ENCODE data around the gene RPL37. TPM values are rescaled to one million over a fixed set of nuclear protein-coding genes. Genes with fewer than 3 reads are reported as not detected.
"Not testable (repeated sequence)": the region's sequence is repeated elsewhere in the genome, so short reads cannot be mapped to it uniquely, and the experiment has no call there.

RPL37 gene
- total RNA-seq, 1 donor from 2014 or later: 1,223 TPM

GRCh38 chr5:40798012-40798800, 36.8 kb downstream of the RPL37 start, which contains the start of gene PRKAA1:
Gene PRKAA1 (minus strand): TSS chr5:40798374. CDS start chr5:40798189, 185 bp downstream.
- DNase-seq (ENCODE audit: extremely low spot score, unreplicated experiment): peak; percentile 97
- Mint-ChIP-seq H3K4me3 (ENCODE audit: unreplicated experiment) (peak within 1 kb of the TSS; percentile 87), H3K4me1 (ENCODE audit: unreplicated experiment) (peaks cover 41% of the 10 kb centered on the region), H3K27ac (ENCODE audit: unreplicated experiment) (peak within 1 kb of the TSS; percentile 94), H3K36me3 (ENCODE audit: unreplicated experiment) (peaks cover 2% of the 10 kb centered on the region), H3K27me3 (ENCODE audit: unreplicated experiment) (no peaks in the 10 kb centered on the region), H3K9me3 (ENCODE audit: unreplicated experiment) (no peaks in the 10 kb centered on the region)
- peak; percentile 84 for TF ChIP-seq CTCF (IDR thresholded peaks at IDR 0.05)

- peak; percentile 88 for DNase-seq (ENCODE audit: extremely low spot score, unreplicated experiment)
- Mint-ChIP-seq H3K36me3 (ENCODE audit: unreplicated experiment) (peaks cover 2% of the 10 kb centered on the region), H3K27ac (ENCODE audit: unreplicated experiment) (peak overlapping the region; percentile 94), H3K9me3 (ENCODE audit: unreplicated experiment) (no peaks in the 10 kb centered on the region), H3K27me3 (ENCODE audit: unreplicated experiment) (no peaks in the 10 kb centered on the region), H3K4me3 (ENCODE audit: unreplicated experiment) (peak overlapping the region; percentile 87), H3K4me1 (ENCODE audit: unreplicated experiment) (peaks cover 41% of the 10 kb centered on the region)
- no peak for TF ChIP-seq CTCF (IDR thresholded peaks at IDR 0.05)
Measured at GRCh38 chr5:40797273-40798011, 37.6 kb downstream of the RPL37 start.

GRCh38 chr5:40796487-40796889, 38.5 kb downstream of the RPL37 start:
- TF ChIP-seq CTCF (IDR thresholded peaks at IDR 0.05): no peak
- H3K4me3 Mint-ChIP-seq (ENCODE audit: unreplicated experiment): peak overlapping the region; percentile 87
- peaks cover 2% of the 10 kb centered on the region for H3K36me3 Mint-ChIP-seq (ENCODE audit: unreplicated experiment)
- DNase-seq (ENCODE audit: extremely low spot score, unreplicated experiment): no peak
- peak overlapping the region; percentile 78 for H3K27ac Mint-ChIP-seq (ENCODE audit: unreplicated experiment)
- H3K4me1 Mint-ChIP-seq (ENCODE audit: unreplicated experiment): peaks cover 42% of the 10 kb centered on the region
- H3K27me3 Mint-ChIP-seq (ENCODE audit: unreplicated experiment): no peaks in the 10 kb centered on the region
- no peaks in the 10 kb centered on the region for H3K9me3 Mint-ChIP-seq (ENCODE audit: unreplicated experiment)

- H3K4me1 Mint-ChIP-seq (ENCODE audit: unreplicated experiment): peaks cover 47% of the 10 kb centered on the region
- not testable (repeated sequence) for H3K9me3 Mint-ChIP-seq (ENCODE audit: unreplicated experiment); H3K27ac Mint-ChIP-seq (ENCODE audit: unreplicated experiment); H3K36me3 Mint-ChIP-seq (ENCODE audit: unreplicated experiment); DNase-seq (ENCODE audit: extremely low spot score, unreplicated experiment); H3K4me3 Mint-ChIP-seq (ENCODE audit: unreplicated experiment); H3K27me3 Mint-ChIP-seq (ENCODE audit: unreplicated experiment)
Measured at GRCh38 chr5:40794877-40795276, 40.1 kb downstream of the RPL37 start.

GRCh38 chr5:40794340-40794739, 40.7 kb downstream of the RPL37 start:
- peaks cover 42% of the 10 kb centered on the region for H3K4me1 Mint-ChIP-seq (ENCODE audit: unreplicated experiment)
- H3K36me3 Mint-ChIP-seq (ENCODE audit: unreplicated experiment); H3K27me3 Mint-ChIP-seq (ENCODE audit: unreplicated experiment); H3K4me3 Mint-ChIP-seq (ENCODE audit: unreplicated experiment); H3K9me3 Mint-ChIP-seq (ENCODE audit: unreplicated experiment); H3K27ac Mint-ChIP-seq (ENCODE audit: unreplicated experiment); DNase-seq (ENCODE audit: extremely low spot score, unreplicated experiment): not testable (repeated sequence)

GRCh38 chr5:40792691-40793090, 42.3 kb downstream of the RPL37 start:
- H3K4me1 Mint-ChIP-seq (ENCODE audit: unreplicated experiment): peaks cover 36% of the 10 kb centered on the region
- not testable (repeated sequence) for H3K27ac Mint-ChIP-seq (ENCODE audit: unreplicated experiment); DNase-seq (ENCODE audit: extremely low spot score, unreplicated experiment); H3K27me3 Mint-ChIP-seq (ENCODE audit: unreplicated experiment); H3K4me3 Mint-ChIP-seq (ENCODE audit: unreplicated experiment); H3K9me3 Mint-ChIP-seq (ENCODE audit: unreplicated experiment)
- peaks cover 11% of the 10 kb centered on the region for H3K36me3 Mint-ChIP-seq (ENCODE audit: unreplicated experiment)

Measured in osteocyte (in vitro differentiated cells).